Activated CD4-positive, alpha-beta memory T cell treated with anti-CD3 and anti-CD28 coated beads for 36 hours (primary cell): ENCODE measurements around the gene BUB3. TPM values are rescaled to one million over a fixed set of nuclear protein-coding genes. Genes with fewer than 3 reads are reported as not detected.

Experiments used
- CTCF ChIA-PET: fragments of 350-600 bp; sonication (Branson Sonifier 250); formaldehyde crosslinking; loops from one replicate; lab custom pipeline; 2021; ENCODE audit warnings: antibody characterized with exemption, inconsistent platforms; lab: Charles Lee
- POLR2A ChIA-PET: fragments of 350-600 bp; sonication (Branson Sonifier 250); formaldehyde crosslinking; loops from one replicate; lab custom pipeline; 2021; ENCODE audit warnings: antibody characterized with exemption; lab: Charles Lee
- DNase-seq: peaks from one replicate; pipeline ENCODE4 v3.0.0-alpha.2; 2020
- H3K27ac Mint-ChIP-seq: one replicate; pipeline ENCODE4 v1.8.0; 2021; ENCODE audit warnings: mixed read lengths
- H3K27me3 Mint-ChIP-seq: one replicate; pipeline ENCODE4 v1.8.0; 2021; ENCODE audit warnings: mixed read lengths
- H3K36me3 Mint-ChIP-seq: one replicate; pipeline ENCODE4 v1.8.0; 2021; ENCODE audit warnings: mixed read lengths
- H3K4me1 Mint-ChIP-seq: one replicate; pipeline ENCODE4 v1.8.0; 2021; ENCODE audit warnings: low read depth, mixed read lengths
- H3K4me3 Mint-ChIP-seq: one replicate; pipeline ENCODE4 v1.8.0; 2021; ENCODE audit warnings: mild to moderate bottlenecking, mixed read lengths
- H3K9me3 Mint-ChIP-seq: one replicate; pipeline ENCODE4 v1.8.0; 2021; ENCODE audit warnings: mixed read lengths
- intact Hi-C: fragments of 100-400 bp; cut with micrococcal nuclease; formaldehyde crosslinking; loops from one replicate; pipeline ENCODE4 v1.15.1; 2023
- total RNA-seq, 2 experiments: library from RNA; stranded (reverse); gene quantifications; one replicate each; pipeline ENCODE4 v1.2.3, GENCODE V29; 2021

Gene BUB3
- total RNA-seq, 2 experiments from 2014 or later: 259 to 265 TPM

- Mint-ChIP-seq H3K27me3 (peaks cover 68% of the 10 kb centered on the region), H3K36me3 (peaks cover 2% of the 10 kb centered on the region), H3K4me3 (peak overlapping the region; percentile 51), H3K4me1 (peaks cover 32% of the 10 kb centered on the region), H3K9me3 (no peaks in the 10 kb centered on the region), H3K27ac (no peak overlapping the region)
- ChIA-PET POLR2A (interaction anchor here (1.2 to 1.8 kb wide), 3 partner anchors 10 to 19 kb away, joined by 3 to 6 read pairs (median 3); partner anchors contain the start of gene BUB3), CTCF (interaction anchor here (1.0 to 3.6 kb wide), 7 partner anchors 10 to 425 kb away, joined by 3 to 24 read pairs (median 12); no protein-coding TSS in a partner anchor)
- intact Hi-C loops: loop anchor here (2.0 to 10.0 kb wide), 2 partner anchors 20 to 1310 kb away; partner anchors contain the start of gene BUB3
- DNase-seq: no peak
Observed at GRCh38 chr10:123134915-123135414, 19.2 kb upstream of the BUB3 start.

GRCh38 chr10:123135415-123136141 lies 18.6 kb upstream of the BUB3 start, which contains the start of gene HMX3:
TSS of gene HMX3 (plus strand) at chr10:123135970. CDS start at chr10:123136051, 81 bp downstream.
- intact Hi-C loops: loop anchor here (2.0 to 10.0 kb wide), 2 partner anchors 19 to 1309 kb away; partner anchors contain the start of gene BUB3
- Mint-ChIP-seq H3K4me1 (peaks cover 37% of the 10 kb centered on the region), H3K27ac (no peak within 1 kb of the TSS), H3K4me3 (peak within 1 kb of the TSS; percentile 80), H3K27me3 (peaks cover 68% of the 10 kb centered on the region), H3K36me3 (peaks cover 2% of the 10 kb centered on the region), H3K9me3 (no peaks in the 10 kb centered on the region)
- DNase-seq: peak; percentile 62
- POLR2A ChIA-PET: interaction anchor here (1.2 kb wide), 1 partner anchor 14 kb away, joined by 3 read pairs; no protein-coding TSS in a partner anchor
- CTCF ChIA-PET: interaction anchor here (1.1 to 3.6 kb wide), 2 partner anchors 14 to 89 kb away, joined by 4 to 24 read pairs; no protein-coding TSS in a partner anchor

- CTCF ChIA-PET: no interaction called here
- Mint-ChIP-seq H3K27me3 (peaks cover 75% of the 10 kb centered on the region), H3K4me1 (peaks cover 38% of the 10 kb centered on the region), H3K27ac (no peak overlapping the region), H3K9me3 (no peaks in the 10 kb centered on the region), H3K36me3 (peaks cover 2% of the 10 kb centered on the region), H3K4me3 (peak overlapping the region; percentile 80)
- POLR2A ChIA-PET: interaction anchor here (0.9 kb wide), 1 partner anchor 14 kb away, joined by 3 read pairs; no protein-coding TSS in a partner anchor
- no peak for DNase-seq
- intact Hi-C loops: loop anchor here (10.0 kb wide), 1 partner anchor 1308 kb away; no protein-coding TSS in a partner anchor
Observed at GRCh38 chr10:123136221-123136805, 17.9 kb upstream of the BUB3 start.

- H3K36me3 Mint-ChIP-seq: peaks cover 2% of the 10 kb centered on the region
- H3K27ac Mint-ChIP-seq: peak overlapping the region; percentile 59
- no peaks in the 10 kb centered on the region for H3K9me3 Mint-ChIP-seq
- H3K4me1 Mint-ChIP-seq: peaks cover 41% of the 10 kb centered on the region
- DNase-seq: peak; percentile 40
- ChIA-PET POLR2A (interaction anchor here (0.9 kb wide), 1 partner anchor 13 kb away, joined by 3 read pairs; no protein-coding TSS in a partner anchor), CTCF (no interaction called here)
- intact Hi-C loops: loop anchor here (10.0 kb wide), 1 partner anchor 1308 kb away; no protein-coding TSS in a partner anchor
- peaks cover 77% of the 10 kb centered on the region for H3K27me3 Mint-ChIP-seq
- peak overlapping the region; percentile 80 for H3K4me3 Mint-ChIP-seq
Observed at GRCh38 chr10:123136806-123137642, 17.2 kb upstream of the BUB3 start.

- Mint-ChIP-seq H3K27me3 (peaks cover 75% of the 10 kb centered on the region), H3K9me3 (no peaks in the 10 kb centered on the region), H3K4me3 (peak overlapping the region; percentile 18), H3K36me3 (peaks cover 2% of the 10 kb centered on the region), H3K4me1 (peaks cover 34% of the 10 kb centered on the region), H3K27ac (no peak overlapping the region)
- intact Hi-C loops: loop anchor here (10.0 kb wide), 1 partner anchor 1306 kb away; no protein-coding TSS in a partner anchor
- no peak for DNase-seq
- POLR2A ChIA-PET: interaction anchor here (1.5 kb wide), 1 partner anchor 11 kb away, joined by 4 read pairs; no protein-coding TSS in a partner anchor
- CTCF ChIA-PET: interaction anchor here (2.8 kb wide), 1 partner anchor 12 kb away, joined by 22 read pairs; no protein-coding TSS in a partner anchor
Observed at GRCh38 chr10:123139165-123139520, 15.1 kb upstream of the BUB3 start.

GRCh38 chr10:123139521-123140163 lies 14.6 kb upstream of the BUB3 start:
- Mint-ChIP-seq H3K4me1 (peaks cover 36% of the 10 kb centered on the region), H3K27me3 (peaks cover 75% of the 10 kb centered on the region), H3K9me3 (no peaks in the 10 kb centered on the region), H3K27ac (no peak overlapping the region), H3K36me3 (peaks cover 2% of the 10 kb centered on the region), H3K4me3 (peak overlapping the region; percentile 20)
- ChIA-PET CTCF (interaction anchor here (2.8 kb wide), 1 partner anchor 11 kb away, joined by 22 read pairs; no protein-coding TSS in a partner anchor), POLR2A (no interaction called here)
- intact Hi-C loops: loop anchor here (2.0 to 10.0 kb wide), 3 partner anchors 241 to 1305 kb away; partner anchors contain the start of gene CHST15
- no peak for DNase-seq

- no peak overlapping the region for H3K27ac Mint-ChIP-seq
- peaks cover 2% of the 10 kb centered on the region for H3K36me3 Mint-ChIP-seq
- POLR2A ChIA-PET: no interaction called here
- CTCF ChIA-PET: interaction anchor here (1.1 to 2.8 kb wide), 3 partner anchors 9 to 423 kb away, joined by 3 to 22 read pairs (median 4); no protein-coding TSS in a partner anchor
- peak overlapping the region; percentile 27 for H3K4me3 Mint-ChIP-seq
- DNase-seq: peak; percentile 38
- H3K9me3 Mint-ChIP-seq: no peaks in the 10 kb centered on the region
- H3K27me3 Mint-ChIP-seq: peaks cover 79% of the 10 kb centered on the region
- peaks cover 43% of the 10 kb centered on the region for H3K4me1 Mint-ChIP-seq
- intact Hi-C loops: loop anchor here (2.0 to 10.0 kb wide), 2 partner anchors 240 to 954 kb away; partner anchors contain the start of gene CHST15
Observed at GRCh38 chr10:123140164-123140982, 13.8 kb upstream of the BUB3 start.

- ChIA-PET CTCF (interaction anchor here (1.1 to 2.8 kb wide), 3 partner anchors 10 to 423 kb away, joined by 3 to 22 read pairs (median 4); no protein-coding TSS in a partner anchor), POLR2A (interaction anchor here (0.8 kb wide), 1 partner anchor 9 kb away, joined by 3 read pairs; no protein-coding TSS in a partner anchor)
- Mint-ChIP-seq H3K4me1 (peaks cover 49% of the 10 kb centered on the region), H3K4me3 (no peak overlapping the region), H3K27me3 (peaks cover 85% of the 10 kb centered on the region), H3K27ac (no peak overlapping the region), H3K9me3 (no peaks in the 10 kb centered on the region), H3K36me3 (peaks cover 2% of the 10 kb centered on the region)
- intact Hi-C loops: loop anchor here (2.0 to 10.0 kb wide), 2 partner anchors 240 to 954 kb away; partner anchors contain the start of gene CHST15
- DNase-seq: no peak
Observed at GRCh38 chr10:123140983-123141390, 13.2 kb upstream of the BUB3 start.

GRCh38 chr10:123141791-123142700 lies 12.2 kb upstream of the BUB3 start:
- ChIA-PET POLR2A (interaction anchor here (0.8 kb wide), 1 partner anchor 8 kb away, joined by 3 read pairs; no protein-coding TSS in a partner anchor), CTCF (interaction anchor here (1.1 to 2.8 kb wide), 3 partner anchors 9 to 422 kb away, joined by 3 to 22 read pairs (median 5); no protein-coding TSS in a partner anchor)
- H3K27ac Mint-ChIP-seq: no peak overlapping the region
- H3K36me3 Mint-ChIP-seq: no peaks in the 10 kb centered on the region
- no peak for DNase-seq
- peaks cover 87% of the 10 kb centered on the region for H3K27me3 Mint-ChIP-seq
- H3K4me1 Mint-ChIP-seq: peaks cover 49% of the 10 kb centered on the region
- intact Hi-C loops: loop anchor here (2.0 to 10.0 kb wide), 2 partner anchors 239 to 953 kb away; partner anchors contain the start of gene CHST15
- H3K4me3 Mint-ChIP-seq: no peak overlapping the region
- H3K9me3 Mint-ChIP-seq: no peaks in the 10 kb centered on the region
